Duodenal mucosa (tissue), 2 donors: ENCODE measurements around the gene ENAH.

Source experiments
- H3K27ac ChIP-seq: one replicate; pipeline ENCODE4 v1.7.0; 2013; ENCODE audit warnings: low read depth, low read length
- H3K27me3 ChIP-seq, 2 donors: one replicate each; pipeline ENCODE4 v1.7.0; 2013; ENCODE audit warnings: low read length in 2 of 2, control low read depth in 1 of 2; ENCODE audit not compliant: insufficient read depth in 2 of 2, control insufficient read depth in 1 of 2
- H3K36me3 ChIP-seq, 2 donors: one replicate each; pipeline ENCODE4 v1.7.0; 2013; ENCODE audit warnings: low read length in 2 of 2, control low read depth in 1 of 2; ENCODE audit not compliant: insufficient read depth in 2 of 2, control insufficient read depth in 1 of 2
- H3K4me1 ChIP-seq, 2 donors: one replicate each; pipeline ENCODE4 v1.7.0; 2013; ENCODE audit warnings: low read length in 2 of 2, control low read depth in 1 of 2; ENCODE audit not compliant: insufficient read depth in 2 of 2, control insufficient read depth in 1 of 2
- H3K4me3 ChIP-seq, 2 donors: one replicate each; pipeline ENCODE4 v1.7.0; 2013; ENCODE audit warnings: low read length in 2 of 2, low read depth in 1 of 2
- H3K9ac ChIP-seq, 2 donors: one replicate each; pipeline ENCODE4 v1.7.0; 2013; ENCODE audit warnings: low read length in 2 of 2, low read depth in 1 of 2
- H3K9me3 ChIP-seq, 2 donors: one replicate each; pipeline ENCODE4 v1.7.0; 2013; ENCODE audit warnings: low read length in 2 of 2, control low read depth in 1 of 2; ENCODE audit not compliant: control insufficient read depth in 1 of 2

The ENAH gene

GRCh38 chr1:225470211-225471108 lies 182.5 kb downstream of the ENAH start:
- Histone ChIP-seq H3K4me1 (peaks cover 5 to 26% of the 10 kb centered on the region in 2 donors), H3K9me3 (no peaks in the 10 kb centered on the region), H3K9ac (no peak overlapping the region), H3K36me3 (no peaks in the 10 kb centered on the region), H3K4me3 (no peak overlapping the region), H3K27me3 (no peaks in the 10 kb centered on the region), H3K27ac (no peak overlapping the region)

GRCh38 chr1:225469051-225469450 lies 183.9 kb downstream of the ENAH start:
- no peak overlapping the region for H3K4me3 ChIP-seq
- no peak overlapping the region for H3K27ac ChIP-seq
- H3K9me3 ChIP-seq: no peaks in the 10 kb centered on the region
- H3K36me3 ChIP-seq: no peaks in the 10 kb centered on the region
- H3K9ac ChIP-seq: no peak overlapping the region
- peaks cover 7 to 16% of the 10 kb centered on the region in 2 donors for H3K4me1 ChIP-seq
- H3K27me3 ChIP-seq: no peaks in the 10 kb centered on the region

- H3K36me3 ChIP-seq: no peaks in the 10 kb centered on the region
- H3K4me3 ChIP-seq: peak overlapping the region; percentile 65 to 66
- peaks cover 12 to 22% of the 10 kb centered on the region in 2 donors for H3K4me1 ChIP-seq
- peak overlapping the region; percentile 32 to 68 for H3K9ac ChIP-seq
- H3K27ac ChIP-seq: no peak overlapping the region
- no peaks in the 10 kb centered on the region for H3K27me3 ChIP-seq
- no peaks in the 10 kb centered on the region for H3K9me3 ChIP-seq
Measured at GRCh38 chr1:225468270-225469020, 184.5 kb downstream of the ENAH start.

- H3K4me1 ChIP-seq: peaks cover 17 to 29% of the 10 kb centered on the region in 2 donors
- peak overlapping the region; percentile 65 to 66 for H3K4me3 ChIP-seq
- H3K36me3 ChIP-seq: no peaks in the 10 kb centered on the region
- H3K27ac ChIP-seq: peak overlapping the region; percentile 82
- peak overlapping the region; percentile 32 to 68 for H3K9ac ChIP-seq
- no peaks in the 10 kb centered on the region for H3K27me3 ChIP-seq
- H3K9me3 ChIP-seq: no peaks in the 10 kb centered on the region
Measured at GRCh38 chr1:225467193-225468020, 185.5 kb downstream of the ENAH start.

- no peaks in the 10 kb centered on the region for H3K36me3 ChIP-seq
- no peaks in the 10 kb centered on the region for H3K27me3 ChIP-seq
- peak overlapping the region; percentile 65 to 66 for H3K4me3 ChIP-seq
- H3K4me1 ChIP-seq: peaks cover 17 to 29% of the 10 kb centered on the region in 2 donors
- no peak overlapping the region for H3K27ac ChIP-seq
- H3K9me3 ChIP-seq: no peaks in the 10 kb centered on the region
- no peak overlapping the region for H3K9ac ChIP-seq
Measured at GRCh38 chr1:225466848-225467192, 186.1 kb downstream of the ENAH start.

GRCh38 chr1:225465793-225466517 lies 187.0 kb downstream of the ENAH start:
- no peaks in the 10 kb centered on the region for H3K36me3 ChIP-seq
- peak overlapping the region in 1 of 2 donors; percentile 25 for H3K9ac ChIP-seq
- no peak overlapping the region for H3K4me3 ChIP-seq
- H3K9me3 ChIP-seq: no peaks in the 10 kb centered on the region
- H3K27me3 ChIP-seq: no peaks in the 10 kb centered on the region
- H3K4me1 ChIP-seq: peaks cover 22 to 32% of the 10 kb centered on the region in 2 donors
- no peak overlapping the region for H3K27ac ChIP-seq

- Histone ChIP-seq H3K9me3 (no peaks in the 10 kb centered on the region), H3K36me3 (no peaks in the 10 kb centered on the region), H3K4me1 (peaks cover 29 to 37% of the 10 kb centered on the region in 2 donors), H3K4me3 (no peak overlapping the region), H3K27me3 (no peaks in the 10 kb centered on the region), H3K9ac (peak overlapping the region in 1 of 2 donors; percentile 25), H3K27ac (no peak overlapping the region)
Measured at GRCh38 chr1:225464851-225465792, 187.8 kb downstream of the ENAH start.

GRCh38 chr1:225462714-225463574 lies 190.0 kb downstream of the ENAH start:
- Histone ChIP-seq H3K27ac (no peak overlapping the region), H3K27me3 (no peaks in the 10 kb centered on the region), H3K36me3 (no peaks in the 10 kb centered on the region), H3K4me1 (peaks cover 29 to 31% of the 10 kb centered on the region in 2 donors), H3K4me3 (no peak overlapping the region), H3K9ac (no peak overlapping the region), H3K9me3 (no peaks in the 10 kb centered on the region)
